BLaER1 treated with 17β-estradiol and CSF1 and Interleukin-3, amounts not matched to agents 10 nM and 100 nM (cell line): ENCODE data around the gene NID1.

Experiments used
- H3K27ac ChIP-seq, 11 experiments: shearing (Covaris generic); formaldehyde crosslinking; 2 replicates each; pipeline ENCODE4 v1.8.1; 2022
- H3K27me3 ChIP-seq, 11 experiments: shearing (Covaris generic); formaldehyde crosslinking; 2 replicates each; pipeline ENCODE4 v1.8.1; 2022
- H3K36me3 ChIP-seq, 11 experiments: shearing (Covaris generic); formaldehyde crosslinking; 2 replicates each; pipeline ENCODE4 v1.8.1; 2022
- H3K4me1 ChIP-seq, 10 experiments: shearing (Covaris generic); formaldehyde crosslinking; 2 replicates each; pipeline ENCODE4 v1.8.1; 2022
- H3K4me2 ChIP-seq, 11 experiments: shearing (Covaris generic); formaldehyde crosslinking; 2 replicates each; pipeline ENCODE4 v1.8.1; 2022
- H3K4me3 ChIP-seq, 10 experiments: shearing (Covaris generic); formaldehyde crosslinking; 2 replicates each; pipeline ENCODE4 v1.8.1; 2022
- H3K9ac ChIP-seq, 11 experiments: shearing (Covaris generic); formaldehyde crosslinking; 2 replicates each; pipeline ENCODE4 v1.8.1; 2022
- H3K9me3 ChIP-seq, 11 experiments: shearing (Covaris generic); formaldehyde crosslinking; replicated peaks in 1 of 11; 2 replicates each; pipeline ENCODE4 v1.8.1; 2022
- H4K20me1 ChIP-seq, 11 experiments: shearing (Covaris generic); formaldehyde crosslinking; 2 replicates each; pipeline ENCODE4 v1.8.1; 2022
- Cebpa-rat ChIP-seq, 11 experiments: shearing (Covaris generic); IDR thresholded peaks; 2 replicates each; pipeline ENCODE4 v1.8.1; 2022

Gene NID1, protein sequence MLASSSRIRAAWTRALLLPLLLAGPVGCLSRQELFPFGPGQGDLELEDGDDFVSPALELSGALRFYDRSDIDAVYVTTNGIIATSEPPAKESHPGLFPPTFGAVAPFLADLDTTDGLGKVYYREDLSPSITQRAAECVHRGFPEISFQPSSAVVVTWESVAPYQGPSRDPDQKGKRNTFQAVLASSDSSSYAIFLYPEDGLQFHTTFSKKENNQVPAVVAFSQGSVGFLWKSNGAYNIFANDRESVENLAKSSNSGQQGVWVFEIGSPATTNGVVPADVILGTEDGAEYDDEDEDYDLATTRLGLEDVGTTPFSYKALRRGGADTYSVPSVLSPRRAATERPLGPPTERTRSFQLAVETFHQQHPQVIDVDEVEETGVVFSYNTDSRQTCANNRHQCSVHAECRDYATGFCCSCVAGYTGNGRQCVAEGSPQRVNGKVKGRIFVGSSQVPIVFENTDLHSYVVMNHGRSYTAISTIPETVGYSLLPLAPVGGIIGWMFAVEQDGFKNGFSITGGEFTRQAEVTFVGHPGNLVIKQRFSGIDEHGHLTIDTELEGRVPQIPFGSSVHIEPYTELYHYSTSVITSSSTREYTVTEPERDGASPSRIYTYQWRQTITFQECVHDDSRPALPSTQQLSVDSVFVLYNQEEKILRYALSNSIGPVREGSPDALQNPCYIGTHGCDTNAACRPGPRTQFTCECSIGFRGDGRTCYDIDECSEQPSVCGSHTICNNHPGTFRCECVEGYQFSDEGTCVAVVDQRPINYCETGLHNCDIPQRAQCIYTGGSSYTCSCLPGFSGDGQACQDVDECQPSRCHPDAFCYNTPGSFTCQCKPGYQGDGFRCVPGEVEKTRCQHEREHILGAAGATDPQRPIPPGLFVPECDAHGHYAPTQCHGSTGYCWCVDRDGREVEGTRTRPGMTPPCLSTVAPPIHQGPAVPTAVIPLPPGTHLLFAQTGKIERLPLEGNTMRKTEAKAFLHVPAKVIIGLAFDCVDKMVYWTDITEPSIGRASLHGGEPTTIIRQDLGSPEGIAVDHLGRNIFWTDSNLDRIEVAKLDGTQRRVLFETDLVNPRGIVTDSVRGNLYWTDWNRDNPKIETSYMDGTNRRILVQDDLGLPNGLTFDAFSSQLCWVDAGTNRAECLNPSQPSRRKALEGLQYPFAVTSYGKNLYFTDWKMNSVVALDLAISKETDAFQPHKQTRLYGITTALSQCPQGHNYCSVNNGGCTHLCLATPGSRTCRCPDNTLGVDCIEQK

DNA sequence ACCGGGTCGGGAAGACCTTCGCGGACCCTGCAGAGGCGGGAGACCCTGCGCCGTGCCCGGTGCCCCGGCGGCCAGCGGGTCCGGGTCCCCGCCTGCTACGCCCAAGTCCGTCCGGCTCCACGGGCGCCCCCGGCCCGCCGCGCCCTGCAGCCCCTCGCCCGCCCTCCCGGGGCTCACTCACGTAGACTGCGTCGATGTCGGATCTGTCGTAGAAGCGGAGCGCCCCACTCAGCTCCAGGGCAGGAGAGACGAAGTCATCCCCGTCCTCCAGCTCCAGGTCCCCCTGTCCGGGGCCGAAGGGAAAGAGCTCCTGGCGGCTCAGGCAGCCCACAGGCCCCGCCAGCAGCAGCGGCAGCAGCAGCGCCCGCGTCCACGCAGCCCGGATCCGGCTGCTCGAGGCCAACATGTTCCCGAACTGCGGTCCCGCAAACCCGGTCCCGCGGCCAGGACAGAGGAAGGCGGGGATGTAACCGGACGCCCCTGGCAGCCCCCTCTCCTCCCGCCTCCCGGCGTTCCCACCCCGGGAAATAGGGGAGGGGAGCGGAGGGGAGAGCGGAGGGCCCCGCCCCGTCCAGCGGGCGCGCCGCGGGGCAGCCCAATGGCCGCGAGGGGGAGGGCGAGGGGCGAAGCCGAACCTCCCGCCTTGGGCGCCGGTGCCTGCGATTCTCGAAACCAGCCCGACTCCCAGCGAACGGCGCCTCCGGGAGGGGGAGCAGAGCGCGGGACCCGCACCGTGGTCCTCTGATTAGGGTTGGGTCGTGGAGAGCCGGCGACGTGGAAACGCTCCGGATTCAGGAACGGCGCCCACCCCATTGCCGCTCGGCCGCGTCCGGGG, at the start of gene NID1:
Gene NID1, minus strand, starts transcription at position 417 of the 835 bp plus-strand sequence. Its CDS starts 11 bp downstream, at position 406.
- no peak within 1 kb of the TSS for H3K9ac ChIP-seq
- no peaks in the 10 kb centered on the region for H3K36me3 ChIP-seq
- H3K4me3 ChIP-seq: no peak within 1 kb of the TSS
- no peak for TF ChIP-seq Cebpa-rat (IDR thresholded peaks at IDR 0.05)
- peak within 1 kb of the TSS in 2 of 11 experiments; percentile 84 to 89; a peak in 4 of 22 replicates for H3K4me2 ChIP-seq
- H3K9me3 ChIP-seq: peaks cover 22 to 36% (median 29%) of the 10 kb centered on the region in 11 experiments
- peaks cover 9 to 26% (median 12%) of the 10 kb centered on the region in 10 experiments; a peak in 19 of 20 replicates for H3K4me1 ChIP-seq
- peak within 1 kb of the TSS in 2 of 11 experiments; percentile 35 to 62; a peak in 2 of 22 replicates for H3K27ac ChIP-seq
- H4K20me1 ChIP-seq: no peaks in the 10 kb centered on the region
- no peaks in the 10 kb centered on the region for H3K27me3 ChIP-seq

DNA sequence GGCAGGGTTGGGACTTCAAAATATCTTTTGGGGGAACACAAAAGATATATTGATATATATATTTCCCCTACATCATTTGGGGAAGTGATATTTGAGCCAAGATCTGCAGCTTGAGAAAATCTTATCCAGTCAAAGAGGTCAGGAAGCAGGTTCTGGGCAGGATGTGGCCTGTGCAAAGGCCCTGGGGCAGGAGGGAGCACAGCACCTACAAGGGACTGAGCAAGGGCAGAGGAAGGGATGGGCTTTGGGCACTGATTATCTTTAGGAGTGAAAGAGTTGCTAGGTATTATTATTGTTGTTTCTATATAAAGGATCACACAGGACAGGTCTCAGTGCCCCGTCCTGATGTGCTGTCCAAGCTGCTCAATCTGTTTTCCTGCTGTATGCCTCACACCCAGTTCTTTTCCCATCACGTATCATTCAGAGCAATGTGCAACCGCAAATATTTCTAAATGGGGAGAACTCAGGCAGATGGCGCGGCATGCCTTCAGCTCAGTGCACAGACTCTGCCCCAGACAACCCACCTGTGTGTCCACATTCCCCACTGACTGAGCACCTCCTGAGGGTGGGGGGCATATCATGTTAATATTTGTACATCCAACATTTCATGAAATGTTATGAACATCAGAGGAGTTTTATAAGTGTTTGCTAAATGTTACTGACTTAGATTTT, 49.3 kb upstream of the NID1 start:
- Histone ChIP-seq H3K36me3 (no peaks in the 10 kb centered on the region), H3K9ac (no peak overlapping the region), H3K27me3 (no peaks in the 10 kb centered on the region), H3K9me3 (no peaks in the 10 kb centered on the region), H3K4me1 (peaks cover 0 to 8% (median 0%) of the 10 kb centered on the region in 10 experiments; a peak in 4 of 20 replicates), H3K4me2 (no peak overlapping the region), H3K27ac (no peak overlapping the region), H3K4me3 (no peak overlapping the region), H4K20me1 (no peaks in the 10 kb centered on the region)
- no peak for TF ChIP-seq Cebpa-rat (IDR thresholded peaks at IDR 0.05)

DNA sequence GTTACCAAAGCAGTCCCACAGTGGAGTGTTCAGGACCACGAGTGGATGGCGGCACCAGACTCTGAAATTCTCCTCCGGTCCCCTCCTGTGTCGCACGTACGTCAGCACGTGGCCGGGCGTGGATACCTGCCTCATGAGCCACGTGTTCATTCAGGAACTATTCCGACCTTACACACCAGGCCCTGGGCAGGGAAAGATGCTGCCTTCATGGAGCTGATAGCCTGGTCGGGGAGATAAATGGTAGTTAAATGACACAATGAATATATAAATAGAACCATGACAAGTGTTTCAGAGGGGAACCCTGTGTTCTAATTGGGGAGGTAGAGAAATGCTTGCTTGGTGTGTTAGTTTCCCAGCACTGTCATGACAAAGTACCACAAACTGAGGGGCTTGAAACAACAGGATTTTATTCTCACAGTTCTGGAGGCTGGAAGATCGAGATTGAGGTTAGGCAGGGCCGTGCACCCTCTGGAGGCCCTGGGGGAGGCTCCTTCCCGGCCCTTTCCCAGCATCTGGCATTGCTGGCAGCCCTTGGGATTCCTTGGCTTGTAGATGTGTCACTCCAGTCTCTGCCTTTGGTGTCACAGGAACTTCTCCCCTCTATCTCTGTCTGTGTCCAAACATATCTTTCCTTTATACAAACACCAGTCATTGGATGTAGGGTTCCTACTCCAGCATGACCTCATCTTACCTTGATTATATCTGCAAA, 48.6 kb upstream of the NID1 start:
- TF ChIP-seq Cebpa-rat (IDR thresholded peaks at IDR 0.05): no peak
- no peak overlapping the region for H3K4me2 ChIP-seq
- H4K20me1 ChIP-seq: no peaks in the 10 kb centered on the region
- H3K4me3 ChIP-seq: no peak overlapping the region
- H3K9me3 ChIP-seq: no peaks in the 10 kb centered on the region
- H3K27ac ChIP-seq: no peak overlapping the region
- peaks cover 0 to 8% (median 0%) of the 10 kb centered on the region in 10 experiments; a peak in 4 of 20 replicates for H3K4me1 ChIP-seq
- no peaks in the 10 kb centered on the region for H3K27me3 ChIP-seq
- H3K36me3 ChIP-seq: no peaks in the 10 kb centered on the region
- no peak overlapping the region for H3K9ac ChIP-seq

DNA sequence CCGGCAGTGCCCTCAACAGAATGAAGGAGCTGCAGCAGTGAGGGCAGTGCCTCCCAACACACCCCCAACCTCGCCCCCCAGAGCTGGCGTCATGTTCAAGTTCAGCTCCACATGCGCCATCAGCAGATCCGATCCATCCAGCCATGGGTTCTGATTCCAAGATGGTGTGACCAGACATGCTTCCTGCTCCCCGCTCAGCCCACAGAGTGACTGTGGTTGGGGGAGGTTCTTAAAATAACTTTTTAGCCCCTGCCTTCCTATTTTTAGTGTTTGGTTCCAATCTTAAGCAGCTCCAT, 47.4 kb upstream of the NID1 start:
- Histone ChIP-seq H3K27me3 (no peaks in the 10 kb centered on the region), H4K20me1 (no peaks in the 10 kb centered on the region), H3K4me1 (peaks cover 0 to 14% (median 0%) of the 10 kb centered on the region in 10 experiments; a peak in 4 of 20 replicates), H3K4me2 (peak overlapping the region in 5 of 11 experiments; percentile 11 to 30 (median 18); a peak in 4 of 22 replicates), H3K36me3 (no peaks in the 10 kb centered on the region), H3K9ac (no peak overlapping the region), H3K4me3 (no peak overlapping the region), H3K27ac (no peak overlapping the region), H3K9me3 (no peaks in the 10 kb centered on the region)
- no peak for TF ChIP-seq Cebpa-rat (IDR thresholded peaks at IDR 0.05)

DNA sequence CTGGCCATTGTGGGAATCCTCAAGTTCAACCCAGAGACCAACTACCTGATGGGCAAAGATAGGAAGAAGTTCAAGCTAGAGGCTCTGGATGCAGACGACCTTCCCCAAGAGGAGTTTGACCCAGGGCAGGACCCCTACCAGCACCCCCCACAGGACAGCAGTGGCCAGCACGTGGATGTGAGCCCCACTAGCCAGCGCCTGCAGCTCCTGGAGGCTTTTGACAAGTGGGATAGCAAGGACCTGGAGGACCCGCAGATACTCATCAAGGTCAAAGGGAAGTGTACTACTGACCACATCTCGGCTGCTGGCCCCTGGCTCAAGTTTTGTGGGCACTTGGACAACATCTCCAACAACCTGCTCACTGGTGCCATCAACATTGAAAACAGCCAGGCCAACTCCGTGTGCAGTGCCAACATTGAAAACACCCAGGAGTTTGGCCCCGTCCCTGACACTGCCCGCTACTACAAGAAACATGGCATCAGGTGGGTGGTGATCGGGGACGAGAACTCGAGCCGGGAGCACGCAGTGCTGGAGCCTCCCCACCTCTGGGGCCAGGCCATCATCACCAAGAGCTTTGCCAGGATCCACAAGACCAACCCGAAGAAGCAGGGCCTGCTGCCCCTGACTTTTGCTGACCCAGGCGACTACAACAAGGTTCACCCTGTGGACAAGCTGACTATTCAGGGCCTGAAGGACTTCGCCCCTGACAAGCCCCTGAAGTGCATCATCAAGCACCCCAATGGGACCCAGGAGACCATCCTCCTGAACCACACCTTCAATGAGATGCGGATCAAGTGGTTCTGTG, 46.8 kb upstream of the NID1 start:
- H4K20me1 ChIP-seq: no peaks in the 10 kb centered on the region
- H3K9ac ChIP-seq: no peak overlapping the region
- no peak overlapping the region for H3K27ac ChIP-seq
- H3K4me2 ChIP-seq: peak overlapping the region in 5 of 11 experiments; percentile 11 to 30 (median 18); a peak in 3 of 22 replicates
- H3K9me3 ChIP-seq: no peaks in the 10 kb centered on the region
- H3K36me3 ChIP-seq: no peaks in the 10 kb centered on the region
- no peak for TF ChIP-seq Cebpa-rat (IDR thresholded peaks at IDR 0.05)
- H3K4me3 ChIP-seq: no peak overlapping the region
- H3K27me3 ChIP-seq: no peaks in the 10 kb centered on the region
- peaks cover 0 to 14% (median 0%) of the 10 kb centered on the region in 10 experiments; a peak in 4 of 20 replicates for H3K4me1 ChIP-seq

DNA sequence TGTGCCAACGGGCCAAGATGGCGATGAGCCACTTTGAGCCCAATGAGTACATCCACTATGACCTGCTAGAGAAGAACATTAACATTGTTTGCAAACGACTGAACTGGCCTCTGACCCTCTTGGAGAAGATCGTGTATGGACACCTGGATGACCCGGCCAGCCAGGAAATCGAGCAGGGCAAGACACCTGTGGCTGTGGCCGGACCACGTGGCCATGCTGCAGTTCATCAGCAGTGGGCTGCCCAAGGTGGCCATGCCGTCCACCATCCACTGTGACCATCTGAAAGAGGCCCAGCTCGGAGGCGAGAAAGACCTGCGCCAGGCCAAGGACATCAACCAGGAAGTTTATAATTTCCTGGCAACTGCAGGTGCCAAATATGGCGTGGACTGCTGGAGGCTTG, 45.2 kb upstream of the NID1 start:
- H3K4me2 ChIP-seq: no peak overlapping the region
- no peaks in the 10 kb centered on the region for H3K27me3 ChIP-seq
- no peak overlapping the region for H3K9ac ChIP-seq
- peaks cover 0 to 14% (median 0%) of the 10 kb centered on the region in 10 experiments; a peak in 4 of 20 replicates for H3K4me1 ChIP-seq
- no peaks in the 10 kb centered on the region for H3K36me3 ChIP-seq
- no peak overlapping the region for H3K27ac ChIP-seq
- no peak overlapping the region for H3K4me3 ChIP-seq
- TF ChIP-seq Cebpa-rat (IDR thresholded peaks at IDR 0.05): no peak
- no peaks in the 10 kb centered on the region for H3K9me3 ChIP-seq
- H4K20me1 ChIP-seq: no peaks in the 10 kb centered on the region
